C4-2B (cell line): ENCODE data around the gene RMP24.
A peak's percentile ranks its signal among the peaks of the same experiment; 100 is the strongest.

Experiments
- H3K27ac ChIP-seq: fragments of 450-650 bp; 2 replicates; pipeline ENCODE4 v1.5.1; 2017
- ZFX ChIP-seq: fragments of 450-650 bp; IDR thresholded peaks from 2 replicates; pipeline ENCODE4 v1.6.1; 2017
- TF ChIP-seq, protein P1 (sequence below): fragments of 450-650 bp; conservative IDR thresholded peaks from 2 replicates; pipeline ENCODE4 v1.5.1; 2017; ENCODE audit warnings: mild to moderate bottlenecking

The RMP24 gene

DNA sequence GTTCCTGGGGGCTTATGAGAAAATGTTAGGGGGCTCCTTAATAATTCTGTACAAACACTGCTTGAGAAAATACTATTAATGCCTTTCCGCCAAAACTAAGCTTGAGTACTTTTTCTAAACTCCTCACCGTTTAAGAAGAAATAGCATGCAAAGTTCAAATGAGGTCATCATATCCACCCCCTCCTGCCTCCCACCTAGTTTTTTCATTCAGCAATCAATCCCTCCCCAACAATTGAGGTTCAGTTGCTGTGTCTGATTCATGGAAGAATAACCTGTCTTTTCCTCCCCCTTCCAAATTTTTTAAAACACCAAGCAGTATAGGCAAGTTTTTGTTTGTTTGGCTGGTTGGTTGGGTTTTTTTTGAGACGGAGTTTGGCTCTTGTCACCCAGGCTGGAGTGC, 24.4 kb upstream of the RMP24 start:
- TF ChIP-seq, protein P1, sequence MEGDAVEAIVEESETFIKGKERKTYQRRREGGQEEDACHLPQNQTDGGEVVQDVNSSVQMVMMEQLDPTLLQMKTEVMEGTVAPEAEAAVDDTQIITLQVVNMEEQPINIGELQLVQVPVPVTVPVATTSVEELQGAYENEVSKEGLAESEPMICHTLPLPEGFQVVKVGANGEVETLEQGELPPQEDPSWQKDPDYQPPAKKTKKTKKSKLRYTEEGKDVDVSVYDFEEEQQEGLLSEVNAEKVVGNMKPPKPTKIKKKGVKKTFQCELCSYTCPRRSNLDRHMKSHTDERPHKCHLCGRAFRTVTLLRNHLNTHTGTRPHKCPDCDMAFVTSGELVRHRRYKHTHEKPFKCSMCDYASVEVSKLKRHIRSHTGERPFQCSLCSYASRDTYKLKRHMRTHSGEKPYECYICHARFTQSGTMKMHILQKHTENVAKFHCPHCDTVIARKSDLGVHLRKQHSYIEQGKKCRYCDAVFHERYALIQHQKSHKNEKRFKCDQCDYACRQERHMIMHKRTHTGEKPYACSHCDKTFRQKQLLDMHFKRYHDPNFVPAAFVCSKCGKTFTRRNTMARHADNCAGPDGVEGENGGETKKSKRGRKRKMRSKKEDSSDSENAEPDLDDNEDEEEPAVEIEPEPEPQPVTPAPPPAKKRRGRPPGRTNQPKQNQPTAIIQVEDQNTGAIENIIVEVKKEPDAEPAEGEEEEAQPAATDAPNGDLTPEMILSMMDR, result no peak
- TF ChIP-seq ZFX, result no peak
- no peak overlapping the region for H3K27ac ChIP-seq

DNA sequence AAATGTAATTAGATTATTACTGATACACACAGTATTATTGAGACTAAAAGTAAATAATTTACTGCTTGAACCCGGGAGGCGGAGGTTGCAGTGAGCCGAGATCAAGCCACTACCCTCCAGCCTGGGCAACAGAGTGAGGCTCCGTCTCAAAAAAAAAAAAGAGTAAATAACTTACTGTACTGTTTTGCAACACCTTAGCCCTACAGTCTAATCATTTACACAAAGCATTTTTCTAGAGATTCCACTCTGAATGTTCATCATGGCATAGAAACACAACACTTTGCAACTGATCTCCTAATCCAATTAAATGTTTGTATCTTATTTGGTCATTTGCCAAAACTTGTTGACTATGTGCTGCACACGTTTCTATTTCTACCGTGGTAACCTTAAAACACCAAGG, 23.4 kb upstream of the RMP24 start:
- TF ChIP-seq, protein P1, result no peak
- TF ChIP-seq ZFX, result no peak
- H3K27ac ChIP-seq, result no peak overlapping the region

DNA sequence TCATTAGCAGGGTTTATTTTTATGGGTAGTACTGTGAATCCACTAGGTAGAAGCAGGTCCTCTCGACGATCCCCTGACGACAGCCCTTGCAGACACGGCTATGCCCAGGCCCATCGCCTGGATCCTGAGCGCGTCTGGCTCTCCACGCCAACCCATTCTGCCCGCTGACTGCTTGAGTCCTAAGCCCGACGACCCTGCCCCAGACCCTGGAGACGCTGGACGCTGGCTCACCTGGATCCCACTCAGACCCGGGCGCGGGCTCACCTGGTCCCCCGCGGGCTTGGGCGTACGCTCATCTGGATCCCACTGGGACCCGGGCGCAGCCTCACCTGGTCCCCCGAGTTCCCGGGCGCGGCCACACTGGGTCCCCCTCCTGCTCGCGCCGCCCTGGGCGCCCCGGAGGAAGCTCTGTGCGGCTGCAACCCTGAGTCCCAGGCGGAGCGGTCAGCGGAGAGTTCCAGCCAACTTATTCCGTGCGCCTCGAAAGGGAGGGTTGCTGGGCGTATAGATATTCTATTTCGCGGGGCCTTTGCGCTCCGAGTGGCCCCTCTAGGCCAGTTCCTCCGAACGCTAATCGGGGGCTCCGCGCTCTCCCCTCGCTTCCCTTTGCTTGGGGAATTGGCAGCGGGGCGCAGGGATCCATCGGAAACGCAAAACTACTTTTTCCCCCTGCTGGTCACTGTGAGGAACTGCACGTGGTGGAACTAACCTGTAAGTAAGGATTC, 22.4 kb upstream of the RMP24 start:
- TF ChIP-seq, protein P1, result peak; percentile 85
- TF ChIP-seq ZFX, result no peak
- H3K27ac ChIP-seq, result no peak overlapping the region

DNA sequence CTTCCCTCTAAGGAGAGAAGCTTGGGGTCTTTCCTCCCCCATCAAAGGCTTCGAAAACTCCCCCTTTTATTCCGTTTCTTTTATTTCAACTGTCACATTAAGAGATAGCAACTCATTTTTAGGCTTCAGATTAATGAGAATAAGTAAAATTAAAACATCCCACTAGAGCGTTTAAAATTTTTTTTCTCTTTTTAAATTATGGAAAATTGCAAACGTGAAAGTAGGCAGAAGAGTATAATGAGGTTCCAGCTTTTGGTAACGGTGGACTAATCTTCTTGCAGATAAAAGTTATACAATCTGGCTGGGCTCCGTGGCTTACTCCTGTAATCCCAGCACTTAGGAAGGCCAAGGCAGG, 21.9 kb upstream of the RMP24 start:
- H3K27ac ChIP-seq, result no peak overlapping the region
- TF ChIP-seq, protein P1, result peak; percentile 60
- TF ChIP-seq ZFX, result no peak

GRCh38 chr18:35953688-35954087, 18.8 kb upstream of the RMP24 start:
- no peak overlapping the region for H3K27ac ChIP-seq
- TF ChIP-seq, protein P1, result no peak
- no peak for TF ChIP-seq ZFX

DNA sequence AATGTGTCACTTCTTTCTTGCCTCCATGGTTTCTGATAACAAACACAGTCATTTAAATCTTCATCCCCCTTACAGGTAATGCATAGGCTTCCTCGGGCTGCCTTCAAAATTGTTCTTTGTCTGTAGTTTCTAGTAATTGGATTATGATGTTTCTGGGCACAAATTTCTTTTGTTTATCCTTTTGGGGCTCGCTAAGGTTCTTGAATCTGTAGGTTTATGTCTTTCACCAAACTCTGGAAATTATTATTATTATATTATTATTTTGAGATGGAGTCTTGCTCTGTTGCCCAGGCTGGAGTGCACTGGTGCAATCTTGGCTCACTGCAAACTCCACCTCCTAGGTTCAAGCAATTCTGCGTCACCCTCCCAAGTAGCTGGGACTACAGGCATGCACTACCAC, 16.3 kb upstream of the RMP24 start:
- TF ChIP-seq, protein P1, result no peak
- no peak for TF ChIP-seq ZFX
- H3K27ac ChIP-seq, result no peak overlapping the region

GRCh38 chr18:35962320-35962719, 10.2 kb upstream of the RMP24 start:
- no peak overlapping the region for H3K27ac ChIP-seq
- TF ChIP-seq, protein P1, result no peak
- TF ChIP-seq ZFX, result no peak
